LoVo (cell line): Measurements from ENCODE around the gene C11orf16.
"Not testable (repeated sequence)": the region's sequence is repeated elsewhere in the genome, so short reads cannot be mapped to it uniquely, and the experiment has no call there.

Source experiments
- DNase-seq: peaks from one replicate; pipeline ENCODE4 v3.0.0-alpha.2; 2016; ENCODE audit warnings: low spot score

Gene C11orf16

GRCh38 chr11:8935789-8936188 is 3.0 kb upstream of the C11orf16 start:
- not testable (repeated sequence) for DNase-seq

DNA sequence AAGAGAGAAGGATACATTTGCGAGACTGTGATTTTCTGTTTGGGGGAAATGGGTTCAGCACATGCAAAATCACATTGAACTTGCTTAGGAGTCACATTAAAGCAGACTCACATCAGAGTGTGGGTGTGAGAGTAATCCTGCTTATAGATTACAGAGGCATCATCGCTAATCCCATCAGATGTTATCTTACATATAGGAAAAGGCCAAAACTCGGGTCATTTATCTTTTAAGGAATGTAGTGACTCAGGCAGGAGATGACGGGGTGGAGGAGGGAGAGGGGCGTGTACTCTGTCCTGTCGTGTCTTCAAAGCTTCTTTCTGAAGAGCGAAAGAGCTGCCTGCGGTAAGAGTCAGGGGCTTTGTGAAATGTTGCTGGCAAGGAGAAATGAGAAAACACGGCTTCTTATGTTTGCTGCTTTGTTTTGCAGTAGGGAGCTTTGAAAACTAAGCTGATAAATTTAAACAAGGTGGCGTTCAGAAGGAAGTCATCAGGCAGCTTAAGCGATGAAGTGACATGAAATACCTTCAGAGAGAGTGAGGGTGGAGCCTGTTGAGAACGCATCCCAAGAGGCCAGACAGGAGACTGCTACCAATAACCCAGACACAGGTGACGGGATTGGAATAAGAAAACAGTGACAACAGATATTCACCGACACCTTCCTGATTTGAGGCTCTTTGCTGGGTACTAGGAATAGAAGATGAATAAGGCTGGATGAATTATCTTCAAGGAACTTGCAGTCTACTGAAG is 2.2 kb upstream of the C11orf16 start:
- DNase-seq: peak; percentile 66

DNA sequence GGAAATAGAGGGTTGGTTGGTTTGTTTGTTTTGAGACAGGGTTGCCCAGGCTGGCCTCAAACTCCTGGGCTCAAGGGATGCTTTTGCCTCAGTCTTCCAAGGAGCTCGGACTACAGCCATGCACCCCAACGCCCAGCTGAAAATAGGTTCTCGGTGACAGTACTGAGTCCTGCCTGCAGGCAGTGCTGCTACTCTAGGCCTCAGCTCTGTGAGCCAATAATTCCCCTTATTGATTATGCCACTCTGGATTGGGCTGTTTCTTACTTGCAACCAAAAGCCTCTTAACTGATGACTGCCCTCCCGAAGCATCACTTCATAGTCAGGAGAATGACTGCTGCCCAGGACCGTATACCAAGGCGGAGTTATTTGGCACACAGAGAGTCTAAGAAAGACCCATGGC is 1.2 kb upstream of the C11orf16 start:
- no peak for DNase-seq

- DNase-seq: no peak
Observed at GRCh38 chr11:8930456-8931175, 2.1 kb downstream of the C11orf16 start.

DNA sequence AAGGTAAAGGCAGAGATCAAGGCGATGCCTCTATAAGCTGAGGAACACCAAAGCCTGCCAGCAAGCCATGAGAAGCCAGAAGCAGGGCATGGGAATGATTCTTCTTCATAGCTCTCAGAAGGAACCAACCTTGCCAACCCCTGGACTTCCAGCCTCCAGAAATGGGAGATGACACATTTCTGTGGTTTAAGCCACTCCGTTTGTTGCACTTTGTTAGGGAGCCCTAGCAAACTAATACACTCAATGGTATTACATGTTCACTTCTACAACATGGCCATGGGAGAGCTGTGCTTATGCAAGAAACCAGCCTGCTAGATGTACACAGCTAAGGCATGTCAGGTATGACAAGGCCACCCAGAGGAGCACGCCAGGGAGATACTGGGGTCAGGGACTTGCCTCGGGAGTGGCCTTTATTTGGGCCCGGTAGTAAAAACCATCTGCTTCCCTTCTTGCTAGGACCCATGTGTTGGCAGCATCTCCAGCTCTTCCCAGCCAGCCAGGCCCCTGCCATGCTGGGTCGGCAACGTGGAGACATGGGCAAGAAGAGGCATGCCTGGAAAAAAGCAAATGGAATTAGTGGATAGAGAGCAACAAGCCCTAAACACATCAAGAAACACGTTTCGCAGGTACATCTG is 3.6 kb downstream of the C11orf16 start:
- no peak for DNase-seq

GRCh38 chr11:8928205-8928604 is 4.5 kb downstream of the C11orf16 start:
- no peak for DNase-seq

- no peak for DNase-seq
Observed at GRCh38 chr11:8927233-8927632, 5.5 kb downstream of the C11orf16 start.

DNA sequence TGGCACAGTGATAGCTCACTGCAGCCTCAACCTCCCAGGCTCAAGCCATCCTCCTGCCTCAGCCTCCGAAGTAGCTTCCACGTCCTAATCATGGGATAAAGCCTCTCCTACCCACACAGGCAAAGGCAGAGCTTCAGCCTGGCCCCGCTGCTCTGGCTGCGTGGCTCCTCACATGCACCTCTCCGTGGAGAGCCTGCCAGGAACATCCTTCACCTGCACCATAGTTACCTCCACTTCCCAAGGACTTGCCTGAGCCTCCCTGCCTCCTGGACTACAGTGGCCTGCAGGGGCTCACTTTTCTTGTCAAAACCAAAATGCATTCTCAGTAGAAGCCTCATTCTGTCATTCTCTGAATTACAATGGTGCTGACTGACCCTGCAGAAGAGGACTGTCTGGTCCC is 6.5 kb downstream of the C11orf16 start:
- DNase-seq: no peak

DNA sequence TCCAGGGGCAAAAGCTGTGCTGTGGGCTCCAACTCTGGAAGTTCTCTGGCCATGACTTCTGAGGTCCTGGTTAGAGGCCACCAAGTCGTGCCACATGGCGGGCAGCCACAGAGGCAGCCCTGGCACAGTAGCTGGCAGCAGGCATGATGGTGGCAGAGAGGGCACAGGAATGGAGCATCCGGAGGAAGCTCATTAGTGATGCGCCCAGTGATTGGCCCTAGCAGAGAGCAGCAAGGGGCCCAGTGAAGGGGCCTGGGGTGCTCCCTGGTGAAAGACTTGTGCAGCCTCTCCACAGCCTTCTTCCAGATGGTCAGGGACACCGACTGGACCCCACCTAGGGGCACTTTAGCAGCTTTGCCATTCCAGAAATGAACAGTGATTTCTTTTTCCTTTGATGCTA is 7.0 kb downstream of the C11orf16 start:
- DNase-seq: no peak

- DNase-seq: no peak
Observed at GRCh38 chr11:8922691-8923090, 10.1 kb downstream of the C11orf16 start.

DNA sequence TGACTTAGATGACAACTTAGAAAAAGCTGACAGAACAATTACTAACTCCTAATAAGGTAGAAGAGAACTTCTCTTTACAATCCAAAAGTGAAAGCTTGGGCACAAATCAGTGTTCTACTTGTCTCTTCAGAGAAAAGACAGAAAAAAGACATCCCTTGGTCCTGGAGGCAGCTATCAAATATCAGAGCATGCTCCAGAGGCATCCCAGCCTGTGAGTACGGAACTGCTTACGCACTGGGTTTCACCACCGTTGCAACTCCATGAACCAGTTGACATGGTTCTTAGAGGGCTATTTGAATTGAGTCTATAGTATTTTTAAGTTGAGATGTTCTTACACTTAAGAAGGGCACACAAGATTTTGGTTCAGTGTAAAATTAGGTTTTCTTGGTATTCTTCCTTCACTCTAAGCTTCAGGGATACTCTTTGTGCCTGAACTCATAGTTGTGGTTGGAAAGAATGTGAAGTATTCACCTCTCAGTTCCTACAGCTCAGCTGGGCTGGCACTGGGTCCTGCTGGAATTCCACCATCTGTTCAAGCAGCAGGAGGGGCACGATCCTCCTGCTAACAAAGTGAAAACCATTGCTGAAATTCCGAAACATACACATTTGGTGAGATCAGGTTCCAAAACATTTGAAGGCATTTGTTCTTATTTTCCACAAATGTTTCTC is 15.5 kb downstream of the C11orf16 start:
- peak; percentile 15 for DNase-seq

DNA sequence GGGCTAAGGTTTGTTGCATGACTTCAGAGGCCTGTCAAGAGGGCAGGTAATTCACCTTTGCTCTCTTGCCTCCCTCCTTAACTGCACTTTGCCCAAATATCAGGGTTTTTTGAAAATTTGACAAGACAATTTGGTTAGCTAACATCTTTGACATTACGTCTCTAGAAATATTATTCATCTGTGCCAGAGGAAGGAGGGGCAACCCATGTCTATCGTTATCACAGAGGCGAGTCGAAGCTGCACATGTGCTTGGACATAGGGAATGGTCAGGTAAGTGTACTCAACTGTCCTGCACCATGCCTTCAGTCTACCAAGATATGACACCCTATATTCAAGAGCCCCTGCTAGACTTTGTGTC is 18.1 kb downstream of the C11orf16 start:
- DNase-seq: no peak

GRCh38 chr11:8913961-8914660 is 18.6 kb downstream of the C11orf16 start:
- peak; percentile 12 for DNase-seq

DNA sequence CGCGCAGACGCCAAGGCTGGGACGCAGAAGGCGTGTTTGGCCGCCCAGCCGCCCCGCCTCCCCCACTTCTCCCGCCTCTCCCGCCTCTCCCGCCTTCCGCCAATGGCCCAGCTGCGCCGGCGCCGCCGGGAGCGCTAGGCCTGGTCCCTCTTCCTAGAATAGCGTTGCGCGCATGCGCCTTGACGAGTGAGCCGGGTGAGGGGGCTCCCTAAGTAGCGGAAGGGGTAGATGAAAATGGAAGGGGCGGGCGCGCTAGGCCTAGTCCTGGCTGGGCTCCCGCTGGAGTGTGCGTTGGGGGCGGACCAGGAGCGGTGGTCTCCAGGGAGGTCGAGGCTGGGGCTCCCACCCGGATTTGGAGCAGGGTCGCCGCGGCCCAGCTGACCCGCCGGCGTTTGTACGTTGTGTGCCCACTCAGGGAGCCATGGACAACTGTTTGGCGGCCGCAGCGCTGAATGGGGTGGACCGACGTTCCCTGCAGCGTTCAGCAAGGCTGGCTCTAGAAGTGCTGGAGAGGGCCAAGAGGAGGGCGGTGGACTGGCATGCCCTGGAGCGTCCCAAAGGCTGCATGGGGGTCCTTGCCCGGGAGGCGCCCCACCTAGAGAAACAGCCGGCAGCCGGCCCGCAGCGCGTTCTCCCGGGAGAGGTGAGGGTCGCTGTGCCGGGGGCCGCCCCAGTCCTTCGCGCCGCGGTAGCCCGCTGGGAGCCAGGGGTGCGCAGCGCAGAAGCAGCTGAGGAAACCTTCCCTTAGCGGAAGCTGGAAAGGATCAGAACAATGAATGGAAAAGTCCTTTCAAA is 21.5 kb downstream of the C11orf16 start, which contains the start of gene AKIP1:
AKIP1 (plus strand) TSS at position 161 of the 795 bp plus-strand sequence; CDS start at position 422, 261 bp downstream.
- peak; percentile 95 for DNase-seq

GRCh38 chr11:8910649-8911026 is 22.1 kb downstream of the C11orf16 start:
- DNase-seq: no peak

DNA sequence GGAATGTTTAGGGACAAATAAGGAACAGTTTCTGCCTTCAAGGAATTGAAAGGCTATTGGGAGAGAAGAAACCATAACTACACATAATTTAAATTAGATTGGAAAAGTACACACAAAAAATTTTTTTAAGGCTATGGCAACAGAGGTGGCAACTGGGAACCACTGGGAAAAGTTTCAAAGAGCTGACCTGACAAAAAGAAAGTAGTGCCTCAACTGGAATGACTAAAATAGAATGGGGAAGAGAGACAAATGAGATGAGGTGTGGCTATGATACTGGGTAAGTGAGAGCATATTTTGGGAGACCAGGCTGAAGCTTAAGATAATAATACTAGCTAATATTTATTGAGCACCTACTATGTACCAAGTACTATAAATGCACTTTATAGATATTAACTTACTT is 24.6 kb downstream of the C11orf16 start:
- no peak for DNase-seq

GRCh38 chr11:8907116-8907515 is 25.6 kb downstream of the C11orf16 start:
- DNase-seq: no peak

DNA sequence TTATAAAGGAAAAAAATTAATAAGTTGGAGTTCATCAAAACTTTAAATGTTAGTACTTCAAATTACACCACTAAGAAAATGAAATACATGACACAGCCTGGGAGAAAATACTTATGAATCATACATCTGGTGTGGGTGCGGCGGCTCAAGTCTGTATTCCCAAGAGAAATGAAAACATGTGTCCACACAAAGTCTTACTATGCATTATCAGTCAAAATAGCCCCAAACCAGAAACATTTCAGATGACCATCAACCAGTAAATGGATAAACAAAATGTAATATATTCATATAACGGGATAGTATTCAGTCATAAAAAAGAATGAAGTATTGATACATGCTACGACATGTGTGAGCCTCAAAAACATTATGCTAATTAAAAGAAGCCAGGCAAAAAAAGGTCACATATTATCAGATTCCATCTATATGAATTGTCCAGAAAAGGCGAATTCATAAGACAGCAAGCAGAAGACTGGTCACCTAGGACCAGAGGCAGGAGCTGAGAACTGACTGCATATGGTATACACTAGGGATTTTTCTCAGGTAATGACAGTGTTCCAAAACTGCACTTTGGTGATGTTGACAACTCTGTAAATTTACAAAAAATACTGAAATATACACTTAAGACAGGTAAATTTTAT is 27.1 kb downstream of the C11orf16 start:
- DNase-seq: no peak

DNA sequence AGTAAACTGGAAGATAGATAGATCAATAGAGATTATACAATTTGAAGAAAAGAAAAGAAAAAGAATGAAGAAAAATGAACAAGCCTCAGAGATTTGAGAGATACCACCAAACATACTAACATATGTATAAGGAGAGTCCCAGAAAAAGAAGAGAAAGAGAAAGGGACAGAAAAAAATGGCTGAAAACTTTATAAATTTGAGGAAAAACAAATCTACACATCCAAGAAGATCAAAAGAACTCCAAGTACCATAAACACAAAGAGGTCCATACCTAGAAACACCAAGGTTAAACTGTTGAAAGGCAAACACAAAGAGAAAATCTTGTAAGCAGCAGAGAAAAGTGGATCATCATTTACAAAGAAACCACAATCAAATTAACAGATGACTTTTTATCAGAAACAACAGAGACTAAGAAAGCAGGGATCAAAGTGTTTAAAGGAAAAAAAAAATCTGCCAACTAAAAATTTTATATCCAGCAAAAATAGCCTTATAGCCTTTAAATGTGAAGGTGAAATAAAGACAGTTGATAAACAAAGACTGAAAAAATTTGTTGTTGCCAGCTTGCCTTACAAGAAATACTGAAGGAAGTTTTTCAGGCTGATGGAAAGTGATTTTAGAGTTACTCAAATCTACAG is 33.5 kb downstream of the C11orf16 start:
- no peak for DNase-seq

GRCh38 chr11:8891185-8891584 is 41.6 kb downstream of the C11orf16 start:
- not testable (repeated sequence) for DNase-seq
